Prostate gland (tissue), 2 donors: Measurements from ENCODE around the gene SPATC1L. TPM values are rescaled to one million over a fixed set of nuclear protein-coding genes. Genes with fewer than 3 reads are reported as not detected.
"Not testable (repeated sequence)": the region's sequence is repeated elsewhere in the genome, so short reads cannot be mapped to it uniquely, and the experiment has no call there.

Experiments
- DNase-seq: peaks from one replicate; pipeline ENCODE4 v3.0.0-alpha.2; 2019; ENCODE audit warnings: low spot score
- H3K27ac ChIP-seq, 2 donors: fragments of 200-600 bp; sonication (generic); 2 replicates each; pipeline ENCODE4 v1.5.1; 2017 to 2019
- H3K27me3 ChIP-seq: fragments of 200-600 bp; sonication (generic); replicated peaks from 2 replicates; pipeline ENCODE4 v1.5.1; 2019; ENCODE audit not compliant: insufficient read depth
- H3K36me3 ChIP-seq, 2 donors: fragments of 200-600 bp; sonication (generic); 1 replicate in 1 of 2; 2 replicates in 1 of 2; pipeline versions ENCODE4 v1.5.1 to v1.8.1; 2017 to 2019
- H3K4me1 ChIP-seq: fragments of 200-600 bp; sonication (generic); replicated peaks from 2 replicates; pipeline ENCODE4 v1.5.1; 2019
- H3K4me3 ChIP-seq, 2 donors: fragments of 200-600 bp; sonication (generic); 2 replicates each; pipeline ENCODE4 v1.5.1; 2017 to 2019
- H3K9me3 ChIP-seq: fragments of 200-600 bp; sonication (generic); 2 replicates; pipeline ENCODE4 v1.5.1; 2017
- POLR2A ChIP-seq: fragments of 450-650 bp; IDR thresholded peaks from one replicate; pipeline ENCODE4 v1.6.1; 2016; ENCODE audit warnings: antibody characterized with exemption, mild to moderate bottlenecking
- POLR2AphosphoS5 ChIP-seq: sonication (generic); formaldehyde crosslinking; IDR thresholded peaks from one replicate; pipeline ENCODE4 v1.6.1; 2017; ENCODE audit warnings: antibody characterized with exemption
- WGBS: methylation state at CpG from one replicate; pipeline ENCODE4 v1.1.5; 2018; 5-methylcytosine and 5-hydroxymethylcytosine counted together
- intact Hi-C: fragments of 100-400 bp; cut with DNase I; formaldehyde crosslinking; loops from one replicate; pipeline ENCODE4 v1.14.2; 2022
- total RNA-seq, 2 donors: library from RNA; depleted of rRNA; stranded (reverse); fragments of >200 nt; gene quantifications; one replicate each; pipeline ENCODE4 v1.1.0, GENCODE V29; 2016
- TF ChIP-seq, protein P1 (sequence below), 4 experiments: fragments of 200-600 bp in 2 of 4; fragments of 450-650 bp in 2 of 4; sonication (generic) in 2 of 4; IDR thresholded peaks; 1 replicate in 3 of 4; 2 replicates in 1 of 4; pipeline ENCODE4 v1.5.1; 2016 to 2019; ENCODE audit warnings: antibody characterized with exemption in 4 of 4, mild to moderate bottlenecking in 2 of 4, moderate library complexity in 2 of 4

The SPATC1L gene
- total RNA-seq, 2 donors from 2014 or later, result 42.0 to 79.4 TPM

DNA sequence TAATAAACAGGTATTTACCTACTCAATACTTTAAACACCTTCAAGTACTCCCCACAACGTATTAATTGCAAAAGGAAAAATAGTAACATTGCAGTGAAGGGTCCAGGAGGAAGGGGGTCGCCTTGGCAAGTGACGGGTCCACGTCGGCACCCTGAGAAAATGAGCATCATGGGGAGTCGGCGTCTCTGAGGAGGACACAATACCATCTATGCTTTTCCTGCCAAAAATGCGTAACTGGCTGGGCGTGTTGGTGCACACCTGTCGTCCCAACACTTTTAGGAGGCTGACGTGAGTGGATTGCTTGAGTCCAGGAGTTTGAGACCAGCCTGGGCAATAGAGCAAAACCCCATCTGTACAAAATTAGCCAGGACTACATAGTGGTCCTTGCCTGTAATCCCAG lies 36.2 kb downstream of the SPATC1L start:
- intact Hi-C loops, result loop anchor here (10.0 kb wide), 1 partner anchor 137 kb away; the partner anchor contains the start of genes MCM3AP and YBEY
- no peaks in the 10 kb centered on the region for H3K27me3 ChIP-seq
- no peaks in the 10 kb centered on the region for H3K36me3 ChIP-seq
- H3K27ac ChIP-seq, result peak overlapping the region in 1 of 2 donors; percentile 50
- no peaks in the 10 kb centered on the region for H3K4me1 ChIP-seq
- TF ChIP-seq POLR2AphosphoS5 (no peak), POLR2A (no peak)
- TF ChIP-seq, protein P1, sequence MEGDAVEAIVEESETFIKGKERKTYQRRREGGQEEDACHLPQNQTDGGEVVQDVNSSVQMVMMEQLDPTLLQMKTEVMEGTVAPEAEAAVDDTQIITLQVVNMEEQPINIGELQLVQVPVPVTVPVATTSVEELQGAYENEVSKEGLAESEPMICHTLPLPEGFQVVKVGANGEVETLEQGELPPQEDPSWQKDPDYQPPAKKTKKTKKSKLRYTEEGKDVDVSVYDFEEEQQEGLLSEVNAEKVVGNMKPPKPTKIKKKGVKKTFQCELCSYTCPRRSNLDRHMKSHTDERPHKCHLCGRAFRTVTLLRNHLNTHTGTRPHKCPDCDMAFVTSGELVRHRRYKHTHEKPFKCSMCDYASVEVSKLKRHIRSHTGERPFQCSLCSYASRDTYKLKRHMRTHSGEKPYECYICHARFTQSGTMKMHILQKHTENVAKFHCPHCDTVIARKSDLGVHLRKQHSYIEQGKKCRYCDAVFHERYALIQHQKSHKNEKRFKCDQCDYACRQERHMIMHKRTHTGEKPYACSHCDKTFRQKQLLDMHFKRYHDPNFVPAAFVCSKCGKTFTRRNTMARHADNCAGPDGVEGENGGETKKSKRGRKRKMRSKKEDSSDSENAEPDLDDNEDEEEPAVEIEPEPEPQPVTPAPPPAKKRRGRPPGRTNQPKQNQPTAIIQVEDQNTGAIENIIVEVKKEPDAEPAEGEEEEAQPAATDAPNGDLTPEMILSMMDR (IDR thresholded peaks at IDR 0.05), result no peak
- no peaks in the 10 kb centered on the region for H3K9me3 ChIP-seq
- 80% methylated on average over 11 of the region's 11 CpGs for WGBS
- DNase-seq, result no peak
- H3K4me3 ChIP-seq, result no peak overlapping the region

DNA sequence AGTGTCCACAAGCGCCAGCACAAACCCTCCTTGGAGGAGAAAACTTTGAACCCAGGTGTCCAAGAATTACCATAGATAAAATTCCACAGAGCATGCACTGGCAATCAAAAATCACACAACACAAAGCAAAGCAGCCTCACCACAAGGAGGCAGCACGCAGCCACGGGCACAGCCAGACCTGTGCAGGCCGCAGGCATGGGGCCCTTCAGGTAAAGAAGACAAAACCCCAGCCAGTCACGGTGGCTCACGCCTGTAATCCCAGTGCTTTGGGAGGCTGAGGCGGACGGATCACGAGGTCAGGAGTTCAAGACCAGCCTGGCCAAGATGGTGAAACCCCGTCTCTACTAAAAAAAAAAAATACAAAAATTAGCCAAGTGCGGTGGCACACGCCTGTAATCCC lies 36.8 kb downstream of the SPATC1L start:
- TF ChIP-seq, protein P1 (IDR thresholded peaks at IDR 0.05), result peak; percentile 13 to 61 (median 56)
- H3K27ac ChIP-seq, result peak overlapping the region in 1 of 2 donors; percentile 50
- peak; percentile 57 for DNase-seq
- not testable (repeated sequence) for H3K9me3 ChIP-seq, H3K4me3 ChIP-seq, H3K36me3 ChIP-seq, H3K4me1 ChIP-seq, H3K27me3 ChIP-seq
- intact Hi-C loops, result loop anchor here (10.0 kb wide), 1 partner anchor 137 kb away; the partner anchor contains the start of genes MCM3AP and YBEY
- 85% methylated on average over 12 of the region's 12 CpGs for WGBS

DNA sequence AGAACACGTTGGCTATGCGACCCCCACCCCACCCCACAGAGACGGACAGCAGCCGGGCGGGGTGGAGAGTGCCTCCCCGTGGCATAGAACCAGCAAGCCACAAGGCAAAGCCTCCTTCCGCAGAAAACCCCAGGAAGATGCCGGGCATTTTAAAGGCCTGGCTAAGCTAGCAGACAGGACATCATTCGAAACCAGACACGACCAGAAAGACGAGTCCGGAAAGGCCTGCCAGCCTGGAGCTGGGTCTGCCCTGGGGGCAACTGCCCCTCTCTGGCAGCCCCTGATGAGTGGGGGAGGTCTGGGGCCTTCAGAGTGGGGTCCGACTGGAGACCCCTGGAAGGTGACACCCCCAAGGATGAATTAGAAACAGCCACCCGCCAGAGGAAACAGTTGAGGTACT lies 37.4 kb downstream of the SPATC1L start:
- Histone ChIP-seq H3K27ac (peak overlapping the region; percentile 28 to 50), H3K9me3 (no peaks in the 10 kb centered on the region), H3K36me3 (no peaks in the 10 kb centered on the region), H3K27me3 (no peaks in the 10 kb centered on the region), H3K4me3 (no peak overlapping the region), H3K4me1 (no peaks in the 10 kb centered on the region)
- TF ChIP-seq POLR2A, result no peak
- TF ChIP-seq, protein P1 (IDR thresholded peaks at IDR 0.05), result no peak
- TF ChIP-seq POLR2AphosphoS5, result no peak
- WGBS, result 56% methylated on average over 14 of the region's 14 CpGs
- intact Hi-C loops, result loop anchor here (10.0 kb wide), 1 partner anchor 138 kb away; the partner anchor contains the start of genes MCM3AP and YBEY
- DNase-seq, result no peak

DNA sequence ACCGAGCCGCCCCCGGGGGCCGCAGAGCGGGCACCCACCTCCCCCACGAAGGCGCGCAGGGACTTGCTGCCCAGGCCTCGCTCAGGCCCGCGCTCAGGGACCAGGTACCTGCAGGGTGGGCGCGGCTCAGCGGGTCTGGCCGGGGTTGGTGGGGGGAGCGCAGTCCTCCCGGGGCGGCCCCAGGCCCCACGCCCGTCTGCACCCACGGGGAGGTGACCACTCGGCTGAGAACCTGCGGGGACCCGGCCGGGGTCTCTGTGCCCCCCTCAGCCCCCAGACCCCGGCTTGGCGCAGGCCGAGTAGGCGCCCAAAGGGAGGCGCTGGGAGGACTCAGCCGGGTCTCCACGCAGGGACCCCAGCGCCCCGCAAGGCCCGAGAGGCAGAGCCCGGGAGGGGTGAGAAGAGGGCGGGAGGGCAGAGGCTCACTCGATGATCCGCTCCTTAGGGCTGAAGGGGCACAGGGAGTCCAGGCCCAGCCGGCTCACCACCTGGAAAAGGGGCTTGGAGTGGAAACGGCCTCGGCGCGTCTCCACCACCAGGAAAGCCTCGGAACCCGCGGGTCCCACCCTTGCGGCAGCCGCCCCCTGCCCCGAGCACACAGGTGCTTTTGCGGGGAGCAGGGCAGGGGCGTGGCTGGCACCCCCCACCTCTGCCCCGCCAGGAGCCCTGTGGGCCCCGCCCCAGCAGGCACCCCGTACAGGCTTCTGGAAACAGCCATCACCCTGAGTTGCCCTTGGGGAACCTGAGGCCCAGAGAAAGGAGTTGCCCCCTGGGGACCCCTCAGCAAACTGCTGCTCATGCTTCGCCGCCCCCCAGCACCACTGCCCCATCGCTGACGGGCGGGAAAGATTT lies 38.2 kb downstream of the SPATC1L start:
- Histone ChIP-seq H3K27me3 (no peaks in the 10 kb centered on the region), H3K4me3 (no peak overlapping the region), H3K4me1 (no peaks in the 10 kb centered on the region), H3K9me3 (no peaks in the 10 kb centered on the region), H3K36me3 (no peaks in the 10 kb centered on the region), H3K27ac (peak overlapping the region in 1 of 2 donors; percentile 50)
- 88% methylated on average over 55 of the region's 60 CpGs for WGBS
- no peak for DNase-seq
- TF ChIP-seq, protein P1 (IDR thresholded peaks at IDR 0.05), result no peak
- no peak for TF ChIP-seq POLR2A
- no peak for TF ChIP-seq POLR2AphosphoS5
- intact Hi-C loops, result loop anchor here (10.0 kb wide), 1 partner anchor 139 kb away; the partner anchor contains the start of genes MCM3AP and YBEY
